HAP-1 (cell line): ENCODE measurements around the gene MUC22.
"Not testable (repeated sequence)": the region's sequence is repeated elsewhere in the genome, so short reads cannot be mapped to it uniquely, and the experiment has no call there.

Source experiments
- DNase-seq, 2 experiments: peaks; one replicate each; pipeline ENCODE4 v3.0.0-alpha.2; 2016 to 2020; ENCODE audit warnings: low spot score in 2 of 2
- H3K27me3 ChIP-seq: fragments of 250-450 bp; sonication (Bioruptor Pico); 2 replicates; pipeline ENCODE4 v1.5.1; 2020; ENCODE audit warnings: low read depth, mild to moderate bottlenecking, moderate library complexity
- H3K36me3 ChIP-seq: fragments of 250-450 bp; sonication (Bioruptor Pico); replicated peaks from 2 replicates; pipeline ENCODE4 v1.5.1; 2020; ENCODE audit warnings: mild to moderate bottlenecking
- H3K4me1 ChIP-seq: fragments of 250-450 bp; sonication (Bioruptor Pico); 2 replicates; pipeline ENCODE4 v1.5.1; 2020; ENCODE audit warnings: mild to moderate bottlenecking
- H3K4me3 ChIP-seq: fragments of 250-450 bp; sonication (Bioruptor Pico); 2 replicates; pipeline ENCODE4 v1.5.1; 2020; ENCODE audit warnings: mild to moderate bottlenecking, moderate library complexity
- H3K9me3 ChIP-seq: fragments of 250-450 bp; sonication (Bioruptor Pico); 2 replicates; pipeline ENCODE4 v1.5.1; 2020; ENCODE audit warnings: mild to moderate bottlenecking, moderate library complexity
- in situ Hi-C: fragments of 300-500 bp; cut with MboI; formaldehyde crosslinking; loops from 3 replicates; pipeline ENCODE4 v1.14.3; 2020; ENCODE audit warnings: low sequenced_read_pairs, inconsistent platforms, mixed read lengths

MUC22 gene

DNA sequence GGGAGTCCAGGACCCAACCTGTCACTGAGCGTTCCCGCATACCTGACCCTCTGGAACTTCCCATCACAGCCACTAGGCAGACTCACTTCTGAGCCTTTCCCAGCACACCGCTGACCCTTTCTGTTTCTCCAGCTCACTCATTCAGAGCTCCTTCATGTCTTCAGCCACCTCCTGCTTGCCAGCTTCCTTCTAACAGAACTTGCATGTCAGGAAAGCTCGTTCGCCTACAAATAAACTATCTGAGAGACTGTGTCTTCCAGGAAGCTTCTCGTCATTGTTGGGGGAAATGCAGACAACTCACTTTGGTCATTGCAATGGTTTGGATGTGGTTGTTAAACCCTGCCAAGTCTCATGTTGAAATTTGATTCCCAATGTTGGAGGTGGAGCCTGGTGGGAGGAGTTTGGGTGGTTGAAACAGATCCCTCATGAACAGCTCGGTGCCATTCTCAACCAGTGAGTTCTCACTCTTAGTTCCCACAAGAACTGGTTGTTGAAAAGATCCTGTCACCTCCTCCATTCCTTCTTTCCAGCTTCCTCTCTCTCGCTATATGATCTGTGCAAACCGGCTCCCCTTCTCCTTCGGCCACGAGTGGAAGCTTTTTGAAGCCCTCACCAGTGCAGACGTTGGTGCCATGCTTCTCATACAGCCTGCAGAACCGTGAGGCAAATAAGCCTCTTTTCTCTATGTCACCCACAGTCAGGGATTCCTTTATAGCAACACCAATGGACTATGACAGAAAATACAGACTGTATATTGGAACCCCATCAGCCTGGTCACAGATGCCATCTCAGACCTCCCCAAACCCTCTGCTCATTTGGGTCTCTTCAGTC lies 28.1 kb upstream of the MUC22 start:
- no peak overlapping the region for H3K4me3 ChIP-seq
- no peaks in the 10 kb centered on the region for H3K4me1 ChIP-seq
- no peaks in the 10 kb centered on the region for H3K9me3 ChIP-seq
- in situ Hi-C loops = no loop called here
- H3K36me3 ChIP-seq = no peaks in the 10 kb centered on the region
- peak in 1 of 2 experiments; percentile 21 for DNase-seq
- peaks cover 25% of the 10 kb centered on the region for H3K27me3 ChIP-seq

GRCh38 chr6:30983439-30983838 lies 26.8 kb upstream of the MUC22 start, which contains the start of gene MUC21:
Gene MUC21 (plus strand): TSS chr6:30983718. CDS start chr6:30983959, 241 bp downstream.
- DNase-seq = no peak
- peaks cover 23% of the 10 kb centered on the region for H3K27me3 ChIP-seq
- in situ Hi-C loops = no loop called here
- no peaks in the 10 kb centered on the region for H3K9me3 ChIP-seq
- H3K36me3 ChIP-seq = no peaks in the 10 kb centered on the region
- no peak within 1 kb of the TSS for H3K4me3 ChIP-seq
- H3K4me1 ChIP-seq = no peaks in the 10 kb centered on the region

GRCh38 chr6:30985490-30985889 lies 24.8 kb upstream of the MUC22 start:
- in situ Hi-C loops = no loop called here
- no peaks in the 10 kb centered on the region for H3K36me3 ChIP-seq
- H3K4me1 ChIP-seq = no peaks in the 10 kb centered on the region
- peaks cover 7% of the 10 kb centered on the region; the same call in 1 of the 2 replicates for H3K27me3 ChIP-seq
- DNase-seq = no peak
- no peak overlapping the region for H3K4me3 ChIP-seq
- H3K9me3 ChIP-seq = no peaks in the 10 kb centered on the region

DNA sequence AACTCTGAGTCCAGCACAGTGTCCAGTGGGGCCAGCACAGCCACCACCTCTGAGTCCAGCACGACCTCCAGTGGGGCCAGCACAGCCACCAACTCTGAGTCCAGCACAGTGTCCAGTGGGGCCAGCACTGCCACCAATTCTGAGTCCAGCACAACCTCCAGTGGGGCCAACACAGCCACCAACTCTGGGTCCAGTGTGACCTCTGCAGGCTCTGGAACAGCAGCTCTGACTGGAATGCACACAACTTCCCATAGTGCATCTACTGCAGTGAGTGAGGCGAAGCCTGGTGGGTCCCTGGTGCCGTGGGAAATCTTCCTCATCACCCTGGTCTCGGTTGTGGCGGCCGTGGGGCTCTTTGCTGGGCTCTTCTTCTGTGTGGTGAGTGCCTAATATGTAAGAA lies 23.0 kb upstream of the MUC22 start:
- in situ Hi-C loops = no loop called here
- H3K4me3 ChIP-seq = no peak overlapping the region
- no peak for DNase-seq

DNA sequence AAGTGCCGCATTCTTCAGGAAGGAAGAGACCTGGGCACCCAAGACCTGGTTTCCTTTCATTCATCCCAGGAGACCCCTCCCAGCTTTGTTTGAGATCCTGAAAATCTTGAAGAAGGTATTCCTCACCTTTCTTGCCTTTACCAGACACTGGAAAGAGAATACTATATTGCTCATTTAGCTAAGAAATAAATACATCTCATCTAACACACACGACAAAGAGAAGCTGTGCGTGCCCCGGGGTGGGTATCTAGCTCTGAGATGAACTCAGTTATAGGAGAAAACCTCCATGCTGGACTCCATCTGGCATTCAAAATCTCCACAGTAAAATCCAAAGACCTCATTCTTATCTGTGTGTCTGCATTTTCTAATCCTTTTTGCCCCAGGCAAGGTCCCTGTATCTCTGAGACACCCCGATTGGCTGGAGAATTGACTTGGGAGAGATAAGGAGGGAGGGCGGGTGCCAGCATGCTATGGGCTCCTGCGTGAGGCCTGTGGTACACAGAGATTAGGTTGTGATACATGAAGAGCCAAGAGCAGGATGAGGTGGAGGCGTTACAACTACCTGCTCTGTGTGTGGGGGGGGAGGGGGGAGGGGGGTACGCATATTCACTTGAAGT lies 22.0 kb upstream of the MUC22 start:
- Histone ChIP-seq H3K9me3 (no peaks in the 10 kb centered on the region; the same call in 1 of the 2 replicates), H3K27me3 (no peaks in the 10 kb centered on the region), H3K4me3 (no peak overlapping the region), H3K36me3 (no peaks in the 10 kb centered on the region), H3K4me1 (no peaks in the 10 kb centered on the region)
- in situ Hi-C loops = no loop called here
- no peak for DNase-seq

More for the DNA sequence above, 23.0 kb upstream of the MUC22 start:
- Histone ChIP-seq H3K4me1 (no peaks in the 10 kb centered on the region), H3K9me3 (no peaks in the 10 kb centered on the region; the same call in 1 of the 2 replicates), H3K27me3 (peaks cover 4% of the 10 kb centered on the region; the same call in 1 of the 2 replicates), H3K36me3 (no peaks in the 10 kb centered on the region)

GRCh38 chr6:30990422-30991086 lies 19.7 kb upstream of the MUC22 start:
- Histone ChIP-seq H3K9me3 (no peaks in the 10 kb centered on the region; the same call in 1 of the 2 replicates), H3K4me3 (no peak overlapping the region), H3K36me3 (no peaks in the 10 kb centered on the region), H3K4me1 (no peaks in the 10 kb centered on the region), H3K27me3 (no peaks in the 10 kb centered on the region)
- DNase-seq = no peak
- in situ Hi-C loops = no loop called here

GRCh38 chr6:30991891-30992290 lies 18.4 kb upstream of the MUC22 start:
- H3K4me1 ChIP-seq = no peaks in the 10 kb centered on the region
- H3K4me3 ChIP-seq = no peak overlapping the region
- no peaks in the 10 kb centered on the region; the same call in 1 of the 2 replicates for H3K9me3 ChIP-seq
- no peak for DNase-seq
- H3K27me3 ChIP-seq = no peaks in the 10 kb centered on the region
- no peaks in the 10 kb centered on the region for H3K36me3 ChIP-seq
- in situ Hi-C loops = no loop called here

DNA sequence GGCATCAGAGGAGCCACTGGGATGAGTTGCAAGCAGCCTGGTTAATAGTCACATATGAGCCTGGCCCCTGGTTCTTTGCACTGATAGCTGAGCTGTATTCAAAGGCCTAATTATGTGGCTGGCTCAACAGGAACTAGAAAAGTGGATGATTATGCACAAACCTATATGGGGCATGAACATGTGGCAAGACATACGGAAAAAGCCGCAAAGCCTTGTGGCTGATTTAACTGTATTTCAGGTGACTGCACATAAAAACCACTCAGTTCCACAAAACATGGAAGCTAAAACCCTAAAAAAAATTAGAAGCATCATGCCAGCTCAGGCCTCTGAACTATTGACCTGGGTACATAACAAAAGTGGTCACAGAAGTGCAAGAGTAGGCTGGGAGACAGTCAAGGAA lies 13.0 kb upstream of the MUC22 start:
- no peaks in the 10 kb centered on the region for H3K27me3 ChIP-seq
- in situ Hi-C loops = no loop called here
- H3K4me1 ChIP-seq = no peaks in the 10 kb centered on the region
- DNase-seq = no peak
- no peaks in the 10 kb centered on the region for H3K36me3 ChIP-seq
- no peaks in the 10 kb centered on the region for H3K9me3 ChIP-seq
- H3K4me3 ChIP-seq = no peak overlapping the region

GRCh38 chr6:30998785-30999184 lies 11.5 kb upstream of the MUC22 start:
- Histone ChIP-seq H3K4me1 (no peaks in the 10 kb centered on the region), H3K9me3 (no peaks in the 10 kb centered on the region), H3K36me3 (no peaks in the 10 kb centered on the region), H3K4me3 (no peak overlapping the region), H3K27me3 (no peaks in the 10 kb centered on the region)
- in situ Hi-C loops = no loop called here
- DNase-seq = no peak

- in situ Hi-C loops, DNase-seq, H3K9me3 ChIP-seq, H3K4me1 ChIP-seq, H3K27me3 ChIP-seq, H3K4me3 ChIP-seq, H3K36me3 ChIP-seq: not testable (repeated sequence)
Observed at GRCh38 chr6:31000067-31000860, 10.0 kb upstream of the MUC22 start.

- no peak for DNase-seq
- Histone ChIP-seq H3K4me1 (no peaks in the 10 kb centered on the region), H3K9me3 (no peaks in the 10 kb centered on the region), H3K27me3 (peaks cover 2% of the 10 kb centered on the region; the same call in 1 of the 2 replicates), H3K4me3 (no peak overlapping the region), H3K36me3 (no peaks in the 10 kb centered on the region)
- in situ Hi-C loops = no loop called here
Observed at GRCh38 chr6:31001281-31001888, 8.9 kb upstream of the MUC22 start.

GRCh38 chr6:31002471-31002870 lies 7.8 kb upstream of the MUC22 start:
- Histone ChIP-seq H3K4me3 (no peak overlapping the region), H3K27me3 (peaks cover 10% of the 10 kb centered on the region), H3K36me3 (no peaks in the 10 kb centered on the region), H3K9me3 (no peaks in the 10 kb centered on the region), H3K4me1 (no peaks in the 10 kb centered on the region)
- no peak for DNase-seq
- in situ Hi-C loops = no loop called here

- in situ Hi-C loops = no loop called here
- no peaks in the 10 kb centered on the region for H3K36me3 ChIP-seq
- DNase-seq = no peak
- no peaks in the 10 kb centered on the region for H3K9me3 ChIP-seq
- no peak overlapping the region for H3K4me3 ChIP-seq
- no peaks in the 10 kb centered on the region for H3K4me1 ChIP-seq
- peaks cover 27% of the 10 kb centered on the region for H3K27me3 ChIP-seq
Observed at GRCh38 chr6:31004794-31005193, 5.5 kb upstream of the MUC22 start.
